A549 (cell line): ENCODE measurements around the gene ELP2. TPM values are rescaled to one million over a fixed set of nuclear protein-coding genes. Genes with fewer than 3 reads are reported as not detected.

Source experiments
- ATAC-seq, 2 experiments: fragments of 200-7000 bp in 1 of 2; fragments of >200 bp in 1 of 2; cut with Nextera tagmentation in 1 of 2; cut with Tn5 transposase in 1 of 2; 3 replicates each; pipeline versions ENCODE4 v1.8.0 to v1.9.1; 2018 to 2020; ENCODE audit warnings: mild to moderate bottlenecking in 1 of 2, moderate library complexity in 1 of 2
- CTCF ChIA-PET: fragments of 300-600 bp; sonication (Branson Sonifier 250); formaldehyde crosslinking; extraction: SDS; loops from one replicate; lab custom pipeline; 2021; ENCODE audit warnings: antibody characterized with exemption, inconsistent platforms; lab: Yijun Ruan, JAX
- POLR2A ChIA-PET: fragments of 350-600 bp; formaldehyde crosslinking; extraction: SDS; loops from one replicate; lab custom pipeline; 2021; ENCODE audit warnings: antibody characterized with exemption, inconsistent platforms; lab: Yijun Ruan, JAX
- DNase-seq, 2 experiments: peaks; one replicate each; pipeline versions ENCODE4 v3.0.0 to v3.0.0-alpha.2; 2011 to 2016; ENCODE audit warnings: low read depth in 1 of 2, low spot score in 1 of 2
- FAIRE-seq: peaks from 2 replicates; lab custom pipeline; 2011; peaks lifted over from hg19 to GRCh38; lab: Jason Lieb, UNC
- H3K27ac ChIP-seq, 2 experiments: fragments of >200 bp; sonication (Bioruptor Twin); formaldehyde crosslinking; 3 replicates each; pipeline ENCODE4 v1.5.1; 2016 to 2017
- H3K4me1 ChIP-seq: fragments of >200 bp; sonication (Bioruptor Twin); formaldehyde crosslinking; 3 replicates; pipeline ENCODE4 v1.6.1; 2016
- H3K4me2 ChIP-seq: fragments of >200 bp; sonication (Bioruptor Twin); formaldehyde crosslinking; 3 replicates; pipeline ENCODE4 v1.6.1; 2016
- H3K4me3 ChIP-seq: fragments of >200 bp; sonication (Bioruptor Twin); formaldehyde crosslinking; 3 replicates; pipeline ENCODE4 v1.5.1; 2016
- H3K9me3 ChIP-seq: fragments of >200 bp; sonication (Bioruptor Twin); formaldehyde crosslinking; 3 replicates; pipeline ENCODE4 v1.6.1; 2016
- ATOH8 ChIP-seq: fragments of 250-450 bp; sonication (Bioruptor Pico); IDR thresholded peaks from 2 replicates; pipeline ENCODE4 v1.5.0; 2020; ENCODE audit warnings: low read depth, mild to moderate bottlenecking, moderate library complexity
- BHLHE40 ChIP-seq: IDR thresholded peaks from 2 replicates; pipeline ENCODE4 v1.6.1; 2012; ENCODE audit warnings: low read depth, low read length, inconsistent platforms
- CTCF ChIP-seq: fragments of >200 bp; sonication (Bioruptor Twin); formaldehyde crosslinking; IDR thresholded peaks from 3 replicates; pipeline ENCODE4 v1.5.1; 2016
- EHF ChIP-seq: fragments of 250-450 bp; sonication (Bioruptor Pico); IDR thresholded peaks from 2 replicates; pipeline ENCODE4 v1.5.0; 2020; ENCODE audit warnings: mild to moderate bottlenecking
- ESRRA ChIP-seq: fragments of 150-350 bp; IDR thresholded peaks from 2 replicates; pipeline ENCODE4 v1.6.1; 2014; ENCODE audit warnings: mild to moderate bottlenecking, low read length, borderline replicate concordance
- FOXS1 ChIP-seq: fragments of 250-450 bp; sonication (Bioruptor Pico); IDR thresholded peaks from 2 replicates; pipeline ENCODE4 v1.5.0; 2020; ENCODE audit warnings: mild to moderate bottlenecking, moderate library complexity
- GATA3 ChIP-seq: IDR thresholded peaks from 2 replicates; pipeline ENCODE4 v1.6.1; 2012; ENCODE audit warnings: borderline replicate concordance
- HOXB13 ChIP-seq: fragments of 250-450 bp; sonication (Bioruptor Pico); IDR thresholded peaks from 2 replicates; pipeline ENCODE4 v1.5.0; 2020; ENCODE audit warnings: low read depth, mild to moderate bottlenecking, moderate library complexity
- MAFK ChIP-seq: fragments of 450-650 bp; IDR thresholded peaks from 2 replicates; pipeline ENCODE4 v1.6.1; 2014; ENCODE audit not compliant: partially characterized antibody
- NR3C1 ChIP-seq: fragments of >200 bp; sonication (Bioruptor Twin); formaldehyde crosslinking; IDR thresholded peaks from 3 replicates; pipeline ENCODE4 v1.6.1; 2017
- PHF8 ChIP-seq: fragments of 200-600 bp; sonication (generic); IDR thresholded peaks from 2 replicates; pipeline ENCODE4 v1.6.1; 2016; ENCODE audit warnings: low read depth, mild to moderate bottlenecking, antibody characterized with exemption, moderate library complexity, borderline replicate concordance
- RAD21 ChIP-seq, 2 experiments: fragments of >200 bp in 1 of 2; sonication (Bioruptor Twin) in 1 of 2; formaldehyde crosslinking in 1 of 2; IDR thresholded peaks in 1 of 2; conservative IDR thresholded peaks in 1 of 2; 2 replicates in 1 of 2; 3 replicates in 1 of 2; pipeline ENCODE4 v1.6.1; 2012 to 2018; ENCODE audit warnings: inconsistent platforms in 1 of 2
- RARB ChIP-seq: fragments of 250-450 bp; sonication (Bioruptor Pico); IDR thresholded peaks from 2 replicates; pipeline ENCODE4 v1.8.0; 2021; ENCODE audit warnings: mild to moderate bottlenecking, moderate library complexity
- REST ChIP-seq: fragments of 200-600 bp; sonication (generic); IDR thresholded peaks from 2 replicates; pipeline ENCODE4 v1.6.1; 2016; ENCODE audit warnings: antibody characterized with exemption, mild to moderate bottlenecking, moderate library complexity
- SMC3 ChIP-seq: fragments of >200 bp; sonication (Bioruptor Twin); formaldehyde crosslinking; IDR thresholded peaks from 3 replicates; pipeline ENCODE4 v1.6.1; 2018; ENCODE audit warnings: inconsistent platforms
- TP53 ChIP-seq: fragments of 250-450 bp; sonication (Bioruptor Pico); IDR thresholded peaks from 2 replicates; pipeline ENCODE4 v1.5.0; 2021; ENCODE audit warnings: mild to moderate bottlenecking, moderate library complexity
- USF2 ChIP-seq: fragments of 450-650 bp; IDR thresholded peaks from 2 replicates; pipeline ENCODE4 v1.6.1; 2014; ENCODE audit warnings: antibody characterized with exemption
- ZFP36 ChIP-seq: fragments of 450-650 bp; IDR thresholded peaks from 2 replicates; pipeline ENCODE4 v1.6.1; 2014; ENCODE audit warnings: borderline replicate concordance; ENCODE audit not compliant: partially characterized antibody
- ZSCAN20 ChIP-seq: fragments of 250-450 bp; sonication (Bioruptor Pico); IDR thresholded peaks from 2 replicates; pipeline ENCODE4 v1.8.0; 2022; ENCODE audit warnings: mild to moderate bottlenecking, moderate library complexity
- WGBS: methylation state at CpG from one replicate; pipeline ENCODE4 v1.1.6; 2017; ENCODE audit errors: missing lambda C conversion rate; 5-methylcytosine and 5-hydroxymethylcytosine counted together
- polyA plus RNA-seq, 4 experiments: library from polyadenylated mRNA; depleted of rRNA in 3 of 4; stranded (reverse); fragments of >200 nt; fragmentation: RNase III in 1 of 4; extraction: RNeasy Plus Mini Kit Qiagen cat#74134 plus additional on column Dnase treatment in 1 of 4; gene quantifications; 2 replicates in 3 of 4; 3 replicates in 1 of 4; pipeline ENCODE4 v1.2.3, GENCODE V29; 2011 to 2017
- TF ChIP-seq, protein P1 (sequence below): fragments of >200 bp; sonication (Bioruptor Twin); formaldehyde crosslinking; IDR thresholded peaks from 2 replicates; pipeline ENCODE4 v1.6.1; 2016

The ELP2 gene
- polyA plus RNA-seq, 2 of the 4 experiments (the other 2 are of a cell fraction) = 28.8 to 73.4 TPM

GRCh38 chr18:36131692-36132483, 2.2 kb downstream of the ELP2 start:
- DNase-seq (no peak), FAIRE-seq (no peak)
- CTCF ChIA-PET = interaction anchor here (1.2 kb wide), 1 partner anchor 36 kb away, joined by 3 read pairs; no protein-coding TSS in a partner anchor

More at GRCh38 chr18:36131692-36132483, 2.2 kb downstream of the ELP2 start:
- Histone ChIP-seq H3K9me3 (no peaks in the 10 kb centered on the region), H3K4me2 (peak overlapping the region; percentile 75), H3K4me1 (peaks cover 13% of the 10 kb centered on the region; the same call in 2 of the 3 replicates), H3K27ac (no peak overlapping the region), H3K4me3 (no peak overlapping the region; the same call in 2 of the 3 replicates)
- TF ChIP-seq ZSCAN20 (CRISPR knock-in tag) (no peak), ESRRA (no peak), RARB (no peak), EHF (no peak), SMC3 (no peak), USF2 (no peak), BHLHE40 (no peak), NR3C1 (no peak), ZFP36 (no peak), HOXB13 (no peak), TP53 (CRISPR knock-in tag) (no peak), RAD21 (conservative IDR thresholded peaks at IDR 0.05 in 1 of 2, IDR thresholded peaks at IDR 0.05 in 1 of 2) (no peak), ATOH8 (CRISPR knock-in tag) (no peak), REST (no peak), GATA3 (no peak), FOXS1 (CRISPR knock-in tag) (no peak), MAFK (no peak), PHF8 (no peak), CTCF (no peak)
- TF ChIP-seq, protein P1, sequence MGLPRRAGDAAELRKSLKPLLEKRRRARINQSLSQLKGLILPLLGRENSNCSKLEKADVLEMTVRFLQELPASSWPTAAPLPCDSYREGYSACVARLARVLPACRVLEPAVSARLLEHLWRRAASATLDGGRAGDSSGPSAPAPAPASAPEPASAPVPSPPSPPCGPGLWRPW = no peak
- ATAC-seq = no peak
- 88% methylated on average over 9 of the region's 9 CpGs for WGBS
- POLR2A ChIA-PET = interaction anchor here (0.6 kb wide), 1 partner anchor 160 kb away, joined by 9 read pairs; no protein-coding TSS in a partner anchor
